GM12878 (cell line): ENCODE results near the gene GRIK5. TPM values are rescaled to one million over a fixed set of nuclear protein-coding genes. Genes with fewer than 3 reads are reported as not detected.

ENCODE experiments used
- ATAC-seq: fragments of 200-7000 bp; cut with Tn5 transposase; 3 replicates; pipeline ENCODE4 v1.9.1; 2020; ENCODE audit warnings: mild to moderate bottlenecking, moderate library complexity
- BruUV-seq: library from RNA; stranded (reverse); fragments of 400-500 nt; replicated peaks from 2 replicates; lab custom pipeline; 2021; lab: Mats Ljungman, UMichigan
- CTCF ChIA-PET: fragments of 300-600 bp; sonication (Branson Sonifier 250); formaldehyde crosslinking; extraction: SDS; loops from one replicate; lab custom pipeline; 2021; ENCODE audit warnings: inconsistent platforms; lab: Yijun Ruan, JAX
- POLR2A ChIA-PET: fragments of 350-600 bp; formaldehyde crosslinking; extraction: SDS; loops from one replicate; lab custom pipeline; 2021; ENCODE audit warnings: inconsistent platforms; lab: Charles Lee
- RAD21 ChIA-PET: fragments of 300-600 bp; sonication (Branson Sonifier 250); formaldehyde crosslinking; loops from one replicate; lab custom pipeline; 2023; ENCODE audit warnings: antibody characterized with exemption; ENCODE audit not compliant: unreplicated experiment; lab: Charles Lee
- SMC1A ChIA-PET: fragments of 300-600 bp; sonication (Branson Sonifier 250); formaldehyde crosslinking; loops from one replicate; lab custom pipeline; 2023; ENCODE audit not compliant: unreplicated experiment, uncharacterized antibody; lab: Charles Lee
- DNase-seq: peaks from one replicate; pipeline ENCODE4 v3.0.0-alpha.2; 2011; ENCODE audit warnings: low read depth, low spot score
- FAIRE-seq: peaks from 3 replicates; lab custom pipeline; 2011; peaks lifted over from hg19 to GRCh38; lab: Jason Lieb, UNC
- H2AFZ ChIP-seq: 2 replicates; pipeline ENCODE4 v1.6.0; 2011; ENCODE audit warnings: low read depth, low read length, control low read depth; ENCODE audit not compliant: control insufficient read depth
- H3K27ac ChIP-seq: 2 replicates; pipeline ENCODE4 v1.5.1; 2011; ENCODE audit warnings: control low read depth; ENCODE audit not compliant: control insufficient read depth, insufficient read depth
- H3K27me3 ChIP-seq, 2 experiments: replicated peaks in 1 of 2; 2 replicates each; pipeline versions ENCODE4 v1.6.0 to v1.6.1; 2011; ENCODE audit warnings: low read length in 1 of 2; ENCODE audit not compliant: control insufficient read depth in 2 of 2, insufficient read depth in 2 of 2
- H3K36me3 ChIP-seq, 2 experiments: 2 replicates each; pipeline ENCODE4 v1.5.1; 2011; ENCODE audit warnings: low read length in 1 of 2; ENCODE audit not compliant: control insufficient read depth in 2 of 2, insufficient read depth in 2 of 2
- H3K4me1 ChIP-seq: 2 replicates; pipeline ENCODE4 v1.6.1; 2011; ENCODE audit warnings: mild to moderate bottlenecking, low read length, moderate library complexity, mixed read lengths; ENCODE audit not compliant: control insufficient read depth, insufficient read depth
- H3K4me2 ChIP-seq: 2 replicates; pipeline ENCODE4 v1.6.0; 2011; ENCODE audit warnings: control low read depth; ENCODE audit not compliant: control insufficient read depth, insufficient read depth
- H3K4me3 ChIP-seq: fragments of 200-600 bp; sonication (generic); 2 replicates; pipeline ENCODE4 v1.5.1; 2016
- H3K79me2 ChIP-seq: 2 replicates; pipeline ENCODE4 v1.6.0; 2011; ENCODE audit warnings: low read length; ENCODE audit not compliant: control insufficient read depth, insufficient read depth
- H3K9ac ChIP-seq: 2 replicates; pipeline ENCODE4 v1.8.0; 2011; ENCODE audit warnings: low read length, control low read depth, mixed read lengths; ENCODE audit not compliant: control insufficient read depth, insufficient read depth
- H3K9me3 ChIP-seq: replicated peaks from 3 replicates; pipeline ENCODE4 v1.5.1; 2011; ENCODE audit warnings: mild to moderate bottlenecking, low read length; ENCODE audit not compliant: control insufficient read depth, insufficient read depth
- H4K20me1 ChIP-seq: 2 replicates; pipeline ENCODE4 v1.6.0; 2011; ENCODE audit not compliant: control insufficient read depth, insufficient read depth
- EED ChIP-seq: sonication (generic); IDR thresholded peaks from 2 replicates; pipeline ENCODE4 v1.6.1; 2016; ENCODE audit warnings: antibody characterized with exemption, low read depth
- IKZF1 ChIP-seq: fragments of 450-650 bp; conservative IDR thresholded peaks from 2 replicates; pipeline ENCODE4 v1.6.1; 2017; ENCODE audit warnings: antibody characterized with exemption, mild to moderate bottlenecking
- IKZF2 ChIP-seq, 2 experiments: fragments of 450-650 bp; IDR thresholded peaks; 2 replicates each; pipeline ENCODE4 v1.6.1; 2017; ENCODE audit warnings: mild to moderate bottlenecking in 2 of 2, moderate library complexity in 2 of 2
- NR2C1 ChIP-seq: fragments of 450-650 bp; IDR thresholded peaks from 2 replicates; pipeline ENCODE4 v1.6.1; 2017; ENCODE audit warnings: antibody characterized with exemption, mild to moderate bottlenecking, moderate library complexity
- RAD21 ChIP-seq: IDR thresholded peaks from 2 replicates; pipeline ENCODE4 v1.6.1; 2011; ENCODE audit warnings: mild to moderate bottlenecking, low read depth, low read length, moderate library complexity; ENCODE audit not compliant: insufficient read depth
- SUPT20H ChIP-seq: IDR thresholded peaks from 2 replicates; pipeline ENCODE4 v1.6.1; 2011; ENCODE audit warnings: low read depth, mild to moderate bottlenecking, low read length, moderate library complexity, borderline replicate concordance; ENCODE audit not compliant: control insufficient read depth
- WGBS: methylation state at CpG from one replicate; pipeline ENCODE4 v1.1.6; 2016; ENCODE audit warnings: low lambda C conversion rate; ENCODE audit not compliant: insufficient replicate concordance, insufficient coverage; ENCODE audit errors: missing lambda C conversion rate; 5-methylcytosine and 5-hydroxymethylcytosine counted together
- in situ Hi-C: fragments of 300-500 bp; cut with MboI; formaldehyde crosslinking; loops from 9 replicates; pipeline ENCODE4 v1.14.3; 2018; ENCODE audit warnings: mixed read lengths
- intact Hi-C: fragments of 100-400 bp; cut with micrococcal nuclease; formaldehyde crosslinking; loops from one replicate; pipeline ENCODE4 v1.14.2; 2022; ENCODE audit not compliant: unreplicated experiment
- polyA plus RNA-seq, 11 experiments: library from polyadenylated mRNA; depleted of rRNA in 4 of 11; unstranded in 6 of 11; stranded (reverse) in 5 of 11; fragments of >200 nt; fragmentation: Nextera tagmentation in 4 of 11; fragmentation: Illumina TruSeq in 1 of 11; extraction: Ambion mirVana in 4 of 11; extraction: Trizol in 1 of 11; gene quantifications; 1 replicate in 1 of 11; 2 replicates in 10 of 11; pipeline versions ENCODE4 v1.2.1 to v1.2.3, GENCODE V29; 2011 to 2016; ENCODE audit warnings: inconsistent platforms in 2 of 11, missing spikeins in 2 of 11, low read depth in 1 of 11
- total RNA-seq, 4 experiments: library from RNA; depleted of rRNA in 3 of 4; stranded (reverse); fragments of >200 nt in 3 of 4; fragmentation: Illumina TruSeq in 1 of 4; extraction: Trizol in 1 of 4; gene quantifications; 2 replicates each; pipeline versions ENCODE4 v1.2.1 to v1.2.3, GENCODE V29; 2013 to 2021
- TF ChIP-seq, protein P1 (sequence below): fragments of 450-650 bp; IDR thresholded peaks from 2 replicates; pipeline ENCODE4 v1.6.1; 2017; ENCODE audit warnings: low read depth, mild to moderate bottlenecking, moderate library complexity

Gene GRIK5
- total and polyA plus RNA-seq, 10 of the 15 experiments (the other 5 are each of a cell fraction or from before 2014, with no cell fraction given), result 0.03 to 0.23 (median 0.07) TPM; not detected in 3

GRCh38 chr19:42105368-42105767, 35.4 kb upstream of the GRIK5 start:
- no peak for FAIRE-seq
- H3K36me3 ChIP-seq, result peaks cover 5 to 12% of the 10 kb centered on the region in 2 experiments

More at GRCh38 chr19:42105368-42105767, 35.4 kb upstream of the GRIK5 start:
- RAD21 ChIA-PET, result interaction anchor here (0.9 kb wide), 1 partner anchor 71 kb away, joined by 3 read pairs; no protein-coding TSS in a partner anchor
- ATAC-seq (no peak), DNase-seq (no peak)
- SMC1A ChIA-PET, result interaction anchor here (1.9 kb wide), 1 partner anchor 27 kb away, joined by 7 read pairs; the partner anchor contains the start of gene POU2F2
- Histone ChIP-seq H3K9me3 (no peaks in the 10 kb centered on the region), H3K79me2 (no peaks in the 10 kb centered on the region), H3K4me1 (peaks cover 20% of the 10 kb centered on the region), H3K27ac (no peak overlapping the region), H3K9ac (no peak overlapping the region), H3K4me2 (no peak overlapping the region), H3K27me3 (no peaks in the 10 kb centered on the region), H4K20me1 (no peaks in the 10 kb centered on the region), H3K4me3 (no peak overlapping the region), H2AFZ (no peak overlapping the region)
- POLR2A ChIA-PET, result no interaction called here
- intact Hi-C loops, result loop anchor here (5.0 to 10.0 kb wide), 3 partner anchors 177 to 329 kb away; partner anchors contain the start of gene MEGF8
- WGBS, result 72% methylated on average over 2 of the region's 2 CpGs
- CTCF ChIA-PET, result interaction anchor here (0.6 to 2.0 kb wide), 6 partner anchors 9 to 457 kb away, joined by 3 to 9 read pairs (median 3); no protein-coding TSS in a partner anchor
- in situ Hi-C loops, result loop anchor here (5.0 kb wide), 1 partner anchor 82 kb away; no protein-coding TSS in a partner anchor
- BruUV-seq, result TSS peak; percentile 48
- TF ChIP-seq, protein P1, sequence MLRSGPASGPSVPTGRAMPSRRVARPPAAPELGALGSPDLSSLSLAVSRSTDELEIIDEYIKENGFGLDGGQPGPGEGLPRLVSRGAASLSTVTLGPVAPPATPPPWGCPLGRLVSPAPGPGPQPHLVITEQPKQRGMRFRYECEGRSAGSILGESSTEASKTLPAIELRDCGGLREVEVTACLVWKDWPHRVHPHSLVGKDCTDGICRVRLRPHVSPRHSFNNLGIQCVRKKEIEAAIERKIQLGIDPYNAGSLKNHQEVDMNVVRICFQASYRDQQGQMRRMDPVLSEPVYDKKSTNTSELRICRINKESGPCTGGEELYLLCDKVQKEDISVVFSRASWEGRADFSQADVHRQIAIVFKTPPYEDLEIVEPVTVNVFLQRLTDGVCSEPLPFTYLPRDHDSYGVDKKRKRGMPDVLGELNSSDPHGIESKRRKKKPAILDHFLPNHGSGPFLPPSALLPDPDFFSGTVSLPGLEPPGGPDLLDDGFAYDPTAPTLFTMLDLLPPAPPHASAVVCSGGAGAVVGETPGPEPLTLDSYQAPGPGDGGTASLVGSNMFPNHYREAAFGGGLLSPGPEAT, result peak; percentile 24; the same call in 1 of the 2 replicates
- TF ChIP-seq EED, result peak; percentile 47; the same call in 1 of the 2 replicates
- TF ChIP-seq IKZF1, result peak; percentile 44; the same call in 1 of the 2 replicates
- TF ChIP-seq IKZF2 (IDR thresholded peaks at IDR 0.05), result peak in 1 of 2 experiments; percentile 35; a peak in 2 of 4 replicates
- no peak for TF ChIP-seq NR2C1
- no peak for TF ChIP-seq RAD21
- TF ChIP-seq SUPT20H, result no peak
